OCI-LY3 (cell line): ENCODE measurements around the gene LRRC55.

ENCODE experiments used
- EZH2phosphoT487 ChIP-seq: fragments of 200-600 bp; shearing (Covaris generic); IDR thresholded peaks from 2 replicates; pipeline ENCODE4 v1.6.1; 2018; ENCODE audit warnings: antibody characterized with exemption, mixed run types, low read depth
- TF ChIP-seq, protein P1 (sequence below): fragments of 200-600, 300-600 bp; sonication (generic); IDR thresholded peaks from 2 replicates; pipeline ENCODE4 v1.5.1; 2014; ENCODE audit warnings: antibody characterized with exemption, low read length, low read depth

DNA sequence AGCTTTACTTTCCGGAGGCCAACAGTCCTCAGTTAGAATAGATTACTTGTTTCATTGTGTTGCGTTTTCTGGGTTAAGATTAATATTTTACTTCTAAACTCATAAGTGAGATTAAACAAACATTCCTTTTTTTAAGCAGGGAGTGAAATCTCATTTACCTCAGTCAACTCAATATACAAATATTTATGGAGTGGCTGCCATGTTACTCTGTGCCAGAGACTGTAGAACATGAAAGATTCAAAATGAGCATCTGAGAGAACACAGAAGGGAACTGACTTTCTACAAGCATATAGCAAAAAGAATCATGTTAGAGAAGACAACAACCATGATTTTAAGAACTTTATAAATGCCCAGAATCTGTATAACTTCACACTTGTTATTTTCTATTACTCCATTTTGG is 3.4 kb upstream of the LRRC55 start:
- TF ChIP-seq, protein P1, sequence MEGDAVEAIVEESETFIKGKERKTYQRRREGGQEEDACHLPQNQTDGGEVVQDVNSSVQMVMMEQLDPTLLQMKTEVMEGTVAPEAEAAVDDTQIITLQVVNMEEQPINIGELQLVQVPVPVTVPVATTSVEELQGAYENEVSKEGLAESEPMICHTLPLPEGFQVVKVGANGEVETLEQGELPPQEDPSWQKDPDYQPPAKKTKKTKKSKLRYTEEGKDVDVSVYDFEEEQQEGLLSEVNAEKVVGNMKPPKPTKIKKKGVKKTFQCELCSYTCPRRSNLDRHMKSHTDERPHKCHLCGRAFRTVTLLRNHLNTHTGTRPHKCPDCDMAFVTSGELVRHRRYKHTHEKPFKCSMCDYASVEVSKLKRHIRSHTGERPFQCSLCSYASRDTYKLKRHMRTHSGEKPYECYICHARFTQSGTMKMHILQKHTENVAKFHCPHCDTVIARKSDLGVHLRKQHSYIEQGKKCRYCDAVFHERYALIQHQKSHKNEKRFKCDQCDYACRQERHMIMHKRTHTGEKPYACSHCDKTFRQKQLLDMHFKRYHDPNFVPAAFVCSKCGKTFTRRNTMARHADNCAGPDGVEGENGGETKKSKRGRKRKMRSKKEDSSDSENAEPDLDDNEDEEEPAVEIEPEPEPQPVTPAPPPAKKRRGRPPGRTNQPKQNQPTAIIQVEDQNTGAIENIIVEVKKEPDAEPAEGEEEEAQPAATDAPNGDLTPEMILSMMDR, result no peak
- no peak for TF ChIP-seq EZH2phosphoT487
